Measurements from ENCODE around the gene SLC8A3. TPM values are rescaled to one million over a fixed set of nuclear protein-coding genes. Genes with fewer than 3 reads are reported as not detected.

The SLC8A3 gene
- total and polyA plus RNA-seq, 8 donors = 0.44 to 24.9 (median 6.6) TPM

DNA sequence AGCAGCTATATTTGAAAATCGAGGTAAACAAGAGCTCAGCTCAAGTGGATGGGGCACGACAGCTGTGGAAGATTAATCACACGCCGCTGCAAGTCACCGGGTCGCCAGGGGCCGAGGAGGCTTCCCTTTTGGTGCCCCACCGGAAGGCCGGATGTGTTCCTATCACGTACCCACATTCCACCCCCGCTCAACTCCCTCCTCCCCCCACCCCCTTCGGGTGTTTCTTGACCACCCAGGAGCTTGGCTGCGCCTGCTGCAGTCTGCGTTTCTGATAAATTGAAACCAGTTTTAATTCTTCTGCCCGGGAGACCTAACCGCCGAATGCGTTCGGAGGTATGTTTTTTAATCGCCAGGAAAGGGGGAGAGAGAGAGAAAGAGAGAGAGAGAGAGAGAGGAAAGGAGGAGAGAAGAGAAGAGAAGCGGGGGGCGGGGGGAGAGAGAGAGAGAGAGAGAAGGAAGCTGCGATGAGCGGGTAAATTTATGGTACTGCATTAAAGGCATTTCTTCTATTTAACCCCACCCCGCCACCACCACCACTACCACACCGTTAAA is 1.8 kb downstream of the SLC8A3 start:
- ATAC-seq (no peak), DNase-seq (peak in 3 of 4 donors; percentile 67 to 80 (median 70))
- Histone ChIP-seq H3K27me3 (peaks cover 29 to 69% of the 10 kb centered on the region in 2 donors), H3K36me3 (no peaks in the 10 kb centered on the region), H3K4me1 (peaks cover 0 to 25% of the 10 kb centered on the region in 2 donors), H3K9me3 (no peaks in the 10 kb centered on the region), H3K4me3 (peak overlapping the region in 1 of 2 donors; percentile 47), H3K27ac (no peak overlapping the region)
- no peak for TF ChIP-seq CTCF (IDR thresholded peaks at IDR 0.05)
- intact Hi-C loops (cut with DNase I) = no loop called here

GRCh38 chr14:70183991-70184390 is 4.8 kb downstream of the SLC8A3 start:
- intact Hi-C loops (cut with DNase I) = no loop called here
- H3K4me1 ChIP-seq = peaks cover 0 to 19% of the 10 kb centered on the region in 2 donors

DNA sequence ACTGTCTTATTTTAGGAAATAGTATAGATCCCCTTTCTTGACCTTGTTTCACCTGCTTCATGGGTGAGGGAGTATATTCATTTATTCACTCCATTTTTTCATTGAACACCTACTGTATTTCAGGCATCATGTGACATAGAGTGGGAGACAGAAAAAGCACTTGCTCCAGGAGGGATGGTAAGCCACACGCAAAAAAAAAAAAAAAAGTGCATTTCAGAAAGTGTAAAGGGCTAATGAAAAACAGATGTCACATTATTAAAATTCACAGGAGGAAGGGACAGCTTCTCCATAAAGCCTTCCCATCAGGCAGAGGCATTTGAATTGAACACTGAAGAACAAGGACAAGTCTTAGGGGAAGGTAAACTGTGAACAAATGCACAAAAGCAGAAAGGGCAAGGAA is 7.5 kb downstream of the SLC8A3 start:
- no peaks in the 10 kb centered on the region for H3K36me3 ChIP-seq
- no peak overlapping the region for H3K4me3 ChIP-seq
- ATAC-seq = no peak
- peaks cover 0 to 15% of the 10 kb centered on the region in 2 donors for H3K27me3 ChIP-seq
- TF ChIP-seq CTCF (IDR thresholded peaks at IDR 0.05) = no peak
- no peaks in the 10 kb centered on the region for H3K9me3 ChIP-seq
- intact Hi-C loops (cut with DNase I) = no loop called here
- H3K4me1 ChIP-seq = no peaks in the 10 kb centered on the region
- no peak overlapping the region for H3K27ac ChIP-seq
- DNase-seq = no peak

More at GRCh38 chr14:70183991-70184390, 4.8 kb downstream of the SLC8A3 start:
- H3K27ac ChIP-seq = no peak overlapping the region
- no peak for TF ChIP-seq CTCF (IDR thresholded peaks at IDR 0.05)
- no peak overlapping the region for H3K4me3 ChIP-seq
- peaks cover 14 to 42% of the 10 kb centered on the region in 2 donors for H3K27me3 ChIP-seq
- ATAC-seq (no peak), DNase-seq (no peak)
- no peaks in the 10 kb centered on the region for H3K36me3 ChIP-seq
- no peaks in the 10 kb centered on the region for H3K9me3 ChIP-seq

GRCh38 chr14:70180718-70181117 is 8.0 kb downstream of the SLC8A3 start:
- H3K4me3 ChIP-seq = no peak overlapping the region
- peaks cover 0 to 13% of the 10 kb centered on the region in 2 donors for H3K27me3 ChIP-seq
- ATAC-seq = no peak
- intact Hi-C loops (cut with DNase I) = no loop called here
- no peaks in the 10 kb centered on the region for H3K9me3 ChIP-seq
- no peak for TF ChIP-seq CTCF (IDR thresholded peaks at IDR 0.05)
- H3K36me3 ChIP-seq = no peaks in the 10 kb centered on the region
- no peak overlapping the region for H3K27ac ChIP-seq
- no peak for DNase-seq
- no peaks in the 10 kb centered on the region for H3K4me1 ChIP-seq

- H3K27ac ChIP-seq = no peak overlapping the region
- no peaks in the 10 kb centered on the region for H3K4me1 ChIP-seq
- DNase-seq = no peak
- no peak for TF ChIP-seq CTCF (IDR thresholded peaks at IDR 0.05)
- no peak overlapping the region for H3K4me3 ChIP-seq
- intact Hi-C loops (cut with DNase I) = no loop called here
- ATAC-seq = no peak
- no peaks in the 10 kb centered on the region for H3K9me3 ChIP-seq
- H3K27me3 ChIP-seq = no peaks in the 10 kb centered on the region
- H3K36me3 ChIP-seq = no peaks in the 10 kb centered on the region
Observed at GRCh38 chr14:70177081-70177800, 11.5 kb downstream of the SLC8A3 start.
